ENCODE measurements around the gene TBC1D10A. TPM values are rescaled to one million over a fixed set of nuclear protein-coding genes. Genes with fewer than 3 reads are reported as not detected.
A peak's percentile ranks its signal among the peaks of the same experiment; 100 is the strongest.

TBC1D10A gene
- total RNA-seq, 4 donors from 2014 or later, result 38.3 to 49.2 (median 43.0) TPM

DNA sequence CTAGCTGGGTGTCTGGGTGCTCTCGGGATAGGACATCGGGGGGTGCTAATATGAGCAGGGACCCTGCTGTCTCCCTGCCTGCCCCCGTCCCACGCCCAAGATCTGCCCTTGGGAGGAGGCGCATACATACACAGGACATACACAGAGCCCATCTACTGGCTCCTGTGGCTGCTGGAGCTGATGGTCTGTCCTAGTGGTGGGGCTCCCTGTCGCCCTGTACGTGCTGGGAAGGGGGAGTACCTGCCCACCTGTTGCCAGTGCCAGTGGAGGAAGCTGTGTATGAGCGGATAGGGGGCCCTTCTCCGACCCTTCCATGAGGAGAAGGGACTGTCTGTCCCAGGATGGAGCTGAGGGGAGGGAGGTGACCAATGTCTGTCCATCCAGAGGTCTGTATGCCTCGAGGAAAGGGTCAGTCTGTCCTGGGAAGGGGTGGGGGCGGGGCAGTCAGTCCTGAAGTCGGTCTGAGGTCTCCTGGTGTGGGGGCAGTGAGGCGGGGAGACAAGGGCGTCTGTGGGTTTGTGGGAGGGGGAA is 952 bp downstream of the TBC1D10A start:
- WGBS, result 16% methylated on average over 8 of the region's 14 CpGs
- no peaks in the 10 kb centered on the region for H3K9me3 ChIP-seq

DNA sequence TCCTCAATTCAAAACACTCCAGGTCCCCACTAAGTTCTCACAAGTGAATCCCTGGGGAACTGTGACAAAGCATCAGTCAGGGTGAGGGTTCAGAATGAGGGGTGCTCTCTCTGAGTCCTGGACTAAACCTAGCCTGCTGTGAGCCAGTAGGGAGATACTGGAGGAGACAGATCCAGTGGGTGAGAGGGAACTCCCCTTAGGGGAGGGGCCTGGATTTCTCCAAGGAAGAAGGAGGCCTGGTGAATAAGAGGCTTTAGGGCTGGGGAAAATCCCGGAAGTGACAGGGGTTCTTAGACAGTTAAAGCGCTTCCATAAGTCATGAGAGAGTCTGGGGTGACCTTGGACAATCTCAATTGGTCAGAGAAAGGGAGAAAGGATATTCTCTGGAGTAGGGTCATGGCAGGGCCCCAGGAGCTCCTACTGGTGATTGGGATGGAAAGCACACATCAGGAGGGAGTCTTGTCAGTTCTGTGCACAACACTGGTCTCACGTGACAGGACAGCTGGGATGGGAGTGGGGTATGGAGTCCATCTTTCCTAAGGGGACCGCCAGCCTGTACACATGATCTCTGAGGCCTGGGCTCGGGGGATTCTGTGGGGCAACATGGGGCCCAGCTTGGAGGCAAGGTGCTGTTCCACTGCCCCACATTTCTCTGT is 1.5 kb downstream of the TBC1D10A start:
- DNase-seq (ENCODE audit: low spot score in 2 of 2), result no peak
- Histone ChIP-seq H3K36me3 (no peaks in the 10 kb centered on the region), H3K27ac (peak overlapping the region; percentile 86), H3K4me3 (peak overlapping the region; percentile 73), H3K9me3 (no peaks in the 10 kb centered on the region), H3K4me1 (peaks cover 57% of the 10 kb centered on the region), H3K27me3 (no peaks in the 10 kb centered on the region)
- TF ChIP-seq, protein P1, sequence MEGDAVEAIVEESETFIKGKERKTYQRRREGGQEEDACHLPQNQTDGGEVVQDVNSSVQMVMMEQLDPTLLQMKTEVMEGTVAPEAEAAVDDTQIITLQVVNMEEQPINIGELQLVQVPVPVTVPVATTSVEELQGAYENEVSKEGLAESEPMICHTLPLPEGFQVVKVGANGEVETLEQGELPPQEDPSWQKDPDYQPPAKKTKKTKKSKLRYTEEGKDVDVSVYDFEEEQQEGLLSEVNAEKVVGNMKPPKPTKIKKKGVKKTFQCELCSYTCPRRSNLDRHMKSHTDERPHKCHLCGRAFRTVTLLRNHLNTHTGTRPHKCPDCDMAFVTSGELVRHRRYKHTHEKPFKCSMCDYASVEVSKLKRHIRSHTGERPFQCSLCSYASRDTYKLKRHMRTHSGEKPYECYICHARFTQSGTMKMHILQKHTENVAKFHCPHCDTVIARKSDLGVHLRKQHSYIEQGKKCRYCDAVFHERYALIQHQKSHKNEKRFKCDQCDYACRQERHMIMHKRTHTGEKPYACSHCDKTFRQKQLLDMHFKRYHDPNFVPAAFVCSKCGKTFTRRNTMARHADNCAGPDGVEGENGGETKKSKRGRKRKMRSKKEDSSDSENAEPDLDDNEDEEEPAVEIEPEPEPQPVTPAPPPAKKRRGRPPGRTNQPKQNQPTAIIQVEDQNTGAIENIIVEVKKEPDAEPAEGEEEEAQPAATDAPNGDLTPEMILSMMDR (IDR thresholded peaks at IDR 0.05), result no peak
- TF ChIP-seq EP300 (IDR thresholded peaks at IDR 0.05) (no peak), POLR2AphosphoS5 (IDR thresholded peaks at IDR 0.05) (no peak), POLR2A (IDR thresholded peaks at IDR 0.05) (no peak)
- 12% methylated on average over 5 of the region's 5 CpGs for WGBS

More for the DNA sequence above, 952 bp downstream of the TBC1D10A start:
- TF ChIP-seq POLR2A (IDR thresholded peaks at IDR 0.05) (no peak), EP300 (IDR thresholded peaks at IDR 0.05) (no peak), POLR2AphosphoS5 (IDR thresholded peaks at IDR 0.05) (no peak)
- TF ChIP-seq, protein P1 (IDR thresholded peaks at IDR 0.05), result no peak
- H3K4me3 ChIP-seq, result peak overlapping the region; percentile 73
- peaks cover 51% of the 10 kb centered on the region for H3K4me1 ChIP-seq
- peak overlapping the region; percentile 86 for H3K27ac ChIP-seq
- no peaks in the 10 kb centered on the region for H3K36me3 ChIP-seq
- H3K27me3 ChIP-seq, result no peaks in the 10 kb centered on the region
- no peak for DNase-seq (ENCODE audit: low spot score in 2 of 2)

DNA sequence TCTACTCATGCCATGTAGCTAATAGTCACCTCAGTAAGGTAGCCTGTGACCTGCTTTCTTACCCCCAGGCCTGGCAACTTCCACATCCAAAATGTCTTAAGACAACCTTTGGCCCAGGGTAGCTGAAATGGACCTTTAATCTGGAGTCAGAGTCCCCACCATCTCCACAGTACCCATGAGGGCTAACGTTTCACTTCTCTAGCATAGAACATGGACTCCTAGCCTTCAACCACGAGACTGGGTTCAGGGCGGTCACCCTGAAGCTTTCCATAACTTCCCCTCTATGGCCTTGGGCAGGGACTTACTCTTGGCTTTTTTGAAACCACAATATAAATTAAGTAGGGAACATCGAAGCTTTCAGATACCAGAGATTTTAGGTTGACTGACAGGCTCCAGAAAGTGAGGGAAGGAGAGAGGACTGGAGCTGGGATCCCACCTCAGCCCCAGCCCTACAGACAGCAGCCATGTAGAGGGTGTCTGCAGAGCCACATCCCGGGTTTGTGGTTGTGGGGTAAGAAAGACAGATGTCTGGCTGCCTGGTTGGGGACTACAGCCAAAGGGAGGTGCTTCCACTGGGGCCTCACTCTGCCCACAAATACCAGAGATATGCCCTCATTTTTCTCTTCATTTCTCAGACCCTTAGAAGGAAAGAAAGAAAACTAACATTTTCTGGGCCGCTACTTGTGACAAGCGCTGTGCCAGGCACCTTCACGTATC is 2.6 kb downstream of the TBC1D10A start:
- Histone ChIP-seq H3K27ac (peak overlapping the region; percentile 86), H3K4me1 (peaks cover 67% of the 10 kb centered on the region), H3K36me3 (peaks cover 7% of the 10 kb centered on the region), H3K4me3 (peak overlapping the region; percentile 73), H3K9me3 (no peaks in the 10 kb centered on the region), H3K27me3 (no peaks in the 10 kb centered on the region)
- TF ChIP-seq POLR2AphosphoS5 (IDR thresholded peaks at IDR 0.05) (no peak), EP300 (IDR thresholded peaks at IDR 0.05) (no peak), POLR2A (IDR thresholded peaks at IDR 0.05) (no peak)
- TF ChIP-seq, protein P1 (IDR thresholded peaks at IDR 0.05), result no peak
- DNase-seq (ENCODE audit: low spot score in 2 of 2), result no peak
- WGBS, result 33% methylated on average over 8 of the region's 8 CpGs

DNA sequence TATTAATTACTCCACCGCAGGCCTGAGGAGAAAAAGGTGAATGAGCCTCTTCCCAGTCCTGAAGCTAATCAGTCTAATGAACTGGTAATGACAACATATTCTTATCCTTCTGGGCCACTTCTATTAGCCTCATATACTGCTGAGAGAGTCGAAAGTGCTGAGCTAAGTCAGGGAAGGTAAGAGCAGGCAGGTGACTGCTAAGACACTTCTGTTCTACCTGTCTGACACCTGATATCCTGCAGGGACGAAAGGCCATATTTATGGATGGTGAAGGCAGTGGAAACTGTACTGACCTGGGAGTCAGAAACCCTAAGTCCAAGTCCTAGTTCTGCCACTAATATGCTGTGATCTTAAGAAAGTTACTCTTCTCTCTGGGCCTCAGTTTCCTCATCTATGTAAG is 3.5 kb downstream of the TBC1D10A start:
- peaks cover 7% of the 10 kb centered on the region for H3K36me3 ChIP-seq
- H3K4me3 ChIP-seq, result no peak overlapping the region
- 93% methylated on average over 3 of the region's 3 CpGs for WGBS
- no peak overlapping the region for H3K27ac ChIP-seq
- TF ChIP-seq EP300 (IDR thresholded peaks at IDR 0.05), result no peak
- no peak for TF ChIP-seq POLR2A (IDR thresholded peaks at IDR 0.05)
- TF ChIP-seq POLR2AphosphoS5 (IDR thresholded peaks at IDR 0.05), result no peak
- no peak for DNase-seq (ENCODE audit: low spot score in 2 of 2)
- peaks cover 76% of the 10 kb centered on the region for H3K4me1 ChIP-seq
- H3K27me3 ChIP-seq, result no peaks in the 10 kb centered on the region
- H3K9me3 ChIP-seq, result no peaks in the 10 kb centered on the region

DNA sequence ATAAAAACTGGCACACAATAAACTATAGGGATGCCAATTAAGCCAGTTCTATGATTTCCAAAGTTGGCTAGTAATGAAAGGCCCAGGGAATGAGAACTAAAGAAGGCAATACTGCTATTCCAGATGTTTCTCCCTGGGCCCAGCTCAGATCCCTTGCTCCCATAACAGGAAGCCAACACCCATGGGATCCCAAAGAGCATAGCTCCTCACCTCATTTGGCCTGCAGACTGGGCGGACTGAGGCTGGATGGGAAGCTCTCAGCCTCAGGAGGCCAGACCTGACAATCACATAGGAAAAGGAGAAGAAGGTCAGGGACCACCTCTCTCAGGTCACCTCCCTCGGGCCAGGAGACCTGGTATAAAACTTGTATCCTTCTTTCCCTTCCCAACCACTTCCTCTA is 5.3 kb downstream of the TBC1D10A start:
- no peak overlapping the region for H3K4me3 ChIP-seq
- WGBS, result 80% methylated on average over 2 of the region's 2 CpGs
- no peaks in the 10 kb centered on the region for H3K27me3 ChIP-seq
- no peaks in the 10 kb centered on the region for H3K9me3 ChIP-seq
- no peak for DNase-seq (ENCODE audit: low spot score in 2 of 2)
- peaks cover 85% of the 10 kb centered on the region for H3K4me1 ChIP-seq
- TF ChIP-seq POLR2A (IDR thresholded peaks at IDR 0.05) (no peak), POLR2AphosphoS5 (IDR thresholded peaks at IDR 0.05) (no peak), EP300 (IDR thresholded peaks at IDR 0.05) (no peak)
- TF ChIP-seq, protein P1 (IDR thresholded peaks at IDR 0.05), result no peak
- H3K27ac ChIP-seq, result no peak overlapping the region
- H3K36me3 ChIP-seq, result peaks cover 9% of the 10 kb centered on the region
